ENCODE data around the gene PTBP1. TPM values are rescaled to one million over a fixed set of nuclear protein-coding genes. Genes with fewer than 3 reads are reported as not detected.

PTBP1 gene
- total and polyA plus RNA-seq, 2 of the 13 experiments (the other 11 are each of a cell fraction or from before 2014, with no cell fraction given): 195 to 288 TPM

GRCh38 chr19:789701-790060 is 7.6 kb upstream of the PTBP1 start (continued):
- 0 out of 2 replicates have a peak, but pooled peaks have one; percentile 2 for TF ChIP-seq PHF20 (CRISPR knock-in tag; IDR thresholded peaks at IDR 0.05)
- 0 out of 2 replicates have a peak, but pooled peaks have one; percentile 6 for TF ChIP-seq ZSCAN29 (CRISPR knock-in tag; conservative IDR thresholded peaks at IDR 0.05)

DNA sequence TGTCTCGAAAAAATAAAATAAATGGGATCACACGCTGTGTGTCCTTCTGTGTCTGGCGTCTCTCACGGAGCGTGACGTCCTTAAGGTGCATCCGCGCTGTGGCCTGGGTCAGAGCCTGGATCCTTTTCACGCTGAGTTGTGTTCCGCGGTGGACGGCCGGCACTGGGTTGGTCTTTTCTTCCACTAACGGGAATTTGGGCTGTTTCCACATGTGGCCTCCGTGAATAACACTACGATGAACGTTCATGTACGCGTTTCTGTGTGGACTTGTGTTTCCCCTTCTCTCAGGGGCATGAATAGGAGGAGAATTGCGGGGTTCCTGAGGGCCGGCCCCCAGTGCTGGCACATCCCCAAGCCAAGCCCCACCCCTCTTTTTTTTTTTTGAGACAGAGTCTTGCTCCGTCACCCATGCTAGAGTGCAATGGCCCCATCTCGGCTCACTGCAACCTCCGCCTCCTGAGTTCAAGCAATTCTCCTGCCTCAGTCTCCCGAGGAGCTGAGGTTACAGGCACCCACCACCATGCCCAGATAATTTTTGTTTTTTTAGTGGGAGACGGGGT is 6.2 kb upstream of the PTBP1 start:
- intact Hi-C loops (cut with micrococcal nuclease; ENCODE audit: unreplicated experiment): no loop called here
- in situ Hi-C loops (cut with HindIII; ENCODE audit: extremely low pct_ligation_motif_present, low pct_unique_long_range_greater_than_20kb): no loop called here
- Histone ChIP-seq H3K9ac (ENCODE audit: insufficient read depth, low read depth, low read length) (no peak overlapping the region), H3K27ac (ENCODE audit: extremely low read length, insufficient read depth, low read length) (no peak overlapping the region), H3K27me3 (ENCODE audit: control insufficient read depth in 1 of 2, insufficient read depth in 2 of 2, low read length in 2 of 2) (no peaks in the 10 kb centered on the region), H2AFZ (ENCODE audit: low read length) (no peak overlapping the region), H3K4me3 (replicated peaks in 1 of 3; ENCODE audit: insufficient read depth in 1 of 3, low read depth in 2 of 3, low read length in 3 of 3) (no peak overlapping the region), H3K4me1 (ENCODE audit: insufficient read depth, low read length) (peaks cover 74% of the 10 kb centered on the region), H3K36me3 (replicated peaks in 1 of 2; ENCODE audit: control insufficient read depth in 1 of 2, insufficient read depth in 2 of 2, low read length in 2 of 2) (no peaks in the 10 kb centered on the region), H3K79me2 (ENCODE audit: insufficient read depth, low read length) (no peaks in the 10 kb centered on the region), H3K4me2 (ENCODE audit: low read depth, low read length) (no peak overlapping the region), H4K20me1 (ENCODE audit: insufficient read depth, low read length) (no peaks in the 10 kb centered on the region), H3K9me3 (ENCODE audit: low read length) (no peaks in the 10 kb centered on the region)
- TF ChIP-seq, protein P1, sequence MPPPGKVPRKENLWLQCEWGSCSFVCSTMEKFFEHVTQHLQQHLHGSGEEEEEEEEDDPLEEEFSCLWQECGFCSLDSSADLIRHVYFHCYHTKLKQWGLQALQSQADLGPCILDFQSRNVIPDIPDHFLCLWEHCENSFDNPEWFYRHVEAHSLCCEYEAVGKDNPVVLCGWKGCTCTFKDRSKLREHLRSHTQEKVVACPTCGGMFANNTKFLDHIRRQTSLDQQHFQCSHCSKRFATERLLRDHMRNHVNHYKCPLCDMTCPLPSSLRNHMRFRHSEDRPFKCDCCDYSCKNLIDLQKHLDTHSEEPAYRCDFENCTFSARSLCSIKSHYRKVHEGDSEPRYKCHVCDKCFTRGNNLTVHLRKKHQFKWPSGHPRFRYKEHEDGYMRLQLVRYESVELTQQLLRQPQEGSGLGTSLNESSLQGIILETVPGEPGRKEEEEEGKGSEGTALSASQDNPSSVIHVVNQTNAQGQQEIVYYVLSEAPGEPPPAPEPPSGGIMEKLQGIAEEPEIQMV (CRISPR knock-in tag; IDR thresholded peaks at IDR 0.05; ENCODE audit: low read depth): no peak
- TF ChIP-seq ZMYM2 (CRISPR knock-in tag; IDR thresholded peaks at IDR 0.05) (0 out of 2 replicates have a peak, but pooled peaks have one; percentile 20), ZBTB38 (CRISPR knock-in tag; IDR thresholded peaks at IDR 0.05) (peak; percentile 89)
- BruUV-seq (replicated peaks): no TSS peak
- ChIA-PET CTCF (ENCODE audit: low intra/inter-chr PET ratio, low total read pairs) (no interaction called here), POLR2A (interaction anchor here (1.1 kb wide), 1 partner anchor 11 kb away, joined by 4 read pairs; no protein-coding TSS in a partner anchor)
- ATAC-seq (no peak), FAIRE-seq (no peak), DNase-seq (ENCODE audit: low spot score) (no peak)
- 95% methylated on average over 25 of the region's 26 CpGs for WGBS (ENCODE audit: low lambda C conversion rate)
